Activated CD8-positive, alpha-beta memory T cell treated with anti-CD3 and anti-CD28 coated beads for 1 hour (primary cell): ENCODE results near the gene LMO4.

Experiments used
- DNase-seq, 2 donors: peaks; one replicate each; pipeline ENCODE4 v3.0.0-alpha.2; 2020; ENCODE audit warnings: low read depth in 1 of 2; ENCODE audit errors: extremely low read depth in 1 of 2

The LMO4 gene

GRCh38 chr1:87356591-87356990 lies 27.9 kb downstream of the LMO4 start:
- DNase-seq, result no peak

- no peak for DNase-seq
Measured at GRCh38 chr1:87358219-87358618, 29.5 kb downstream of the LMO4 start.

- no peak for DNase-seq
Measured at GRCh38 chr1:87359586-87359985, 30.9 kb downstream of the LMO4 start.

- no peak for DNase-seq
Measured at GRCh38 chr1:87362063-87362833, 33.6 kb downstream of the LMO4 start.

- DNase-seq, result no peak
Measured at GRCh38 chr1:87362834-87363426, 34.2 kb downstream of the LMO4 start.

GRCh38 chr1:87367549-87367948 lies 38.9 kb downstream of the LMO4 start:
- DNase-seq, result no peak

- no peak for DNase-seq
Measured at GRCh38 chr1:87368907-87369306, 40.2 kb downstream of the LMO4 start.

GRCh38 chr1:87369736-87370478 lies 41.2 kb downstream of the LMO4 start:
- no peak for DNase-seq

GRCh38 chr1:87370544-87370943 lies 41.9 kb downstream of the LMO4 start:
- DNase-seq, result no peak

- DNase-seq, result no peak
Measured at GRCh38 chr1:87379306-87379705, 50.6 kb downstream of the LMO4 start.

GRCh38 chr1:87386217-87386790 lies 57.6 kb downstream of the LMO4 start:
- DNase-seq, result no peak

GRCh38 chr1:87388411-87388810 lies 59.7 kb downstream of the LMO4 start:
- no peak for DNase-seq

- no peak for DNase-seq
Measured at GRCh38 chr1:87389011-87389410, 60.3 kb downstream of the LMO4 start.

- DNase-seq, result no peak
Measured at GRCh38 chr1:87389546-87389945, 60.9 kb downstream of the LMO4 start.

- DNase-seq, result no peak
Measured at GRCh38 chr1:87392248-87393192, 63.8 kb downstream of the LMO4 start.

GRCh38 chr1:87393445-87394085 lies 64.9 kb downstream of the LMO4 start:
- no peak for DNase-seq

GRCh38 chr1:87394513-87394912 lies 65.8 kb downstream of the LMO4 start:
- no peak for DNase-seq

- DNase-seq, result no peak
Measured at GRCh38 chr1:87394982-87395381, 66.3 kb downstream of the LMO4 start.
